ENCODE data around the gene TMEM30A.

The TMEM30A gene

DNA sequence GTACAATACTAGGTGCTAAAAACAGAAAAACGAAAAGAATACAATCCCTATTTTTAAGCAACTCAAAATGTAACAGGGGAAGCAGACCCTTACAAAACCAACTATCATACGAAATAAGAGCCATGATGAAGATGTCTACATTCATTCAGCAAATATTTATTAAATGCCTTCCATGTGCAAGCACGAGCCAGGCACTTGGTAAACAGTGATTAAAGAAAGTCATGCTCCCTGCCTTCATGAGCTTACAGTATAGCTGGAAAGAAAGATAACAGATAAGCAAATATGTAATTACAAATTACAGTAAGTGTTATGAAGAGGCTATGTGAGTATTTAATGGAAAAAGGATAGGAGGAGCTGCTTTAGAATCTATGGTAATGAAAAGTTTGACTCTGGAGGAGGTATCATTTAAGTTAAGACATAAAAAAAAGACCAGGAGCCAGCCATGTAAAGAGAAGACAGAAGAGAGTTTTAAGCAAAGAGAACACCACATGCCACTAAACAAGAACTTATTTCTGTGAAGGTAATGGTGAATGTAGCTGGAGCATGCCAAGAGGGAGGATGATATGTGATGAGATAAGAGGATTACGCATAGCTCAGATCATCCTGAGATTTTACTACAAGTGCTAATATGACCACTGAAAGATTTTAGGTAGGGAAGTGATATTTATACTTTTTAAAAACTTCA is 21.7 kb downstream of the TMEM30A start:
- DNase-seq (ENCODE audit: low spot score), result no peak

DNA sequence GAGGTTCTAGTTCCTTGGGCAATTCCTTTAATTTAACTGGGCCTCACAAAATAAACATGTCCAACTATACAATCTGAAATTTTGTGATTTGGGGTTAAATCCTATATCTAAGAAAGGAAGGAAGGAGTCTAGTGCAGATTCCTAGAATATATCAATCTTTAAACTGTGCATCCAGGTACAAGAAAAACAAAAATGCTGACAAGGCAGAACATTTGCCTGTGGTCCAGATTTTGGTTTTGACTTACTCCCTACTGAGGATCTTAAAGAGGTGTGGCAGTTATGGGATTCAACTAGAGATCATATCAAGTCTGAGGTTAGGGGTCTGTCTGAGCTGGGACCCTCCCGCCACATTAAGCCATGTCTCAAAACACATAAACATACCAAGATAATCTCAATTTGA is 23.3 kb downstream of the TMEM30A start:
- DNase-seq (ENCODE audit: low spot score), result no peak

- DNase-seq (ENCODE audit: low spot score), result no peak
These were observed 27.1 kb downstream of the TMEM30A start for GRCh38 chr6:75257343-75258087.

DNA sequence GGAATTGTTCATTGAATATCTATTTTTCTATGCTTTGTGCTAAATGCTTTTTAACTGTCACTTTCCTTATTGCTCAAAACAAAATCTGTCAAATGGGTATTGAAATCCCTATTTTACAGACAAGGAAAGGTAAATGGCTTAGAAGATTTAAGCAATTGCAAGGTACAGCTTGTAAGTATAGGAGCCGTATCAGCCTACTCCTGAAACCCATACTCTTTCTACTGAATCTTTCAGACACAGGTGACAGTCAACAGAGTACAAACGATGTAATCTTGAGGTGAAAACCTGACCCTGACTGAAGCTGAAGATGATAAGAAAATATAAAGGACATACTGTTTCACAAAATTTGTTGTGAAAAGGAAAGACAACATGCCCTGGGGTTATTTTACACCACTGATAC is 34.0 kb downstream of the TMEM30A start:
- no peak for DNase-seq (ENCODE audit: low spot score)

- DNase-seq (ENCODE audit: low spot score), result no peak
These were observed 34.8 kb downstream of the TMEM30A start for GRCh38 chr6:75249837-75250236.

GRCh38 chr6:75246386-75246785 is 38.2 kb downstream of the TMEM30A start:
- DNase-seq (ENCODE audit: low spot score), result no peak

DNA sequence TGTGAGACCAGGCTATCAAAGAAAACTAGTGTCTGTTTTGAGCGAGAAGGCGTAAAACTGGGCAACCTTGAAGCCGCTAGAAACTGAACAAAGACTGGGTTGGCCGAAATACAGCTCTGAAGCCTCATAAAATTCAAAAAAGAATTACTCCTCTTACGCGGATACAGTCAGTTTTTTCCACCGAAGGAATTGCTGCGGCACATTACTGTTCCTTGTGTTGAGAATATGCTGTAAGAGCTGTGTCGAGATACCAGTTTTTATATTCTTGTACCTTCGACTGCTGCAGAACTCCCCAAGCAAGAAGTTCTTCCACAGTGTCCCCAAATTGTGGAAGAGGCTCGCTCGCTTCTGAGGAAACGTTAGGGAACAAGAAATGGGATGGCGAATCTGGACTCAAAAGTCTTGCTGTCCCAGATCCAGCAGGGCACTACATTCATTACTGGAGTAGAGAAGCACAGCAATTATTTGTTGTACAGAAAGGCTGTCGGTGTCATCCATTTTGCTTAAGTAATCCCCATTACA is 40.5 kb downstream of the TMEM30A start:
- DNase-seq (ENCODE audit: low spot score), result peak; percentile 18

- peak; percentile 95 for DNase-seq (ENCODE audit: low spot score)
These were observed 41.1 kb downstream of the TMEM30A start, which contains the start of gene COX7A2 for GRCh38 chr6:75243333-75244062. TSS of gene COX7A2 (minus strand) at chr6:75243801. CDS start at chr6:75243734, 67 bp downstream.

GRCh38 chr6:75236630-75237029 is 48.0 kb downstream of the TMEM30A start:
- DNase-seq (ENCODE audit: low spot score), result no peak

GRCh38 chr6:75235271-75235670 is 49.3 kb downstream of the TMEM30A start:
- no peak for DNase-seq (ENCODE audit: low spot score)

GRCh38 chr6:75234126-75234865 is 50.3 kb downstream of the TMEM30A start:
- no peak for DNase-seq (ENCODE audit: low spot score)

- no peak for DNase-seq (ENCODE audit: low spot score)
These were observed 51.4 kb downstream of the TMEM30A start for GRCh38 chr6:75233092-75233615.

- DNase-seq (ENCODE audit: low spot score), result peak; percentile 50
These were observed 53.9 kb downstream of the TMEM30A start for GRCh38 chr6:75230484-75231325.

DNA sequence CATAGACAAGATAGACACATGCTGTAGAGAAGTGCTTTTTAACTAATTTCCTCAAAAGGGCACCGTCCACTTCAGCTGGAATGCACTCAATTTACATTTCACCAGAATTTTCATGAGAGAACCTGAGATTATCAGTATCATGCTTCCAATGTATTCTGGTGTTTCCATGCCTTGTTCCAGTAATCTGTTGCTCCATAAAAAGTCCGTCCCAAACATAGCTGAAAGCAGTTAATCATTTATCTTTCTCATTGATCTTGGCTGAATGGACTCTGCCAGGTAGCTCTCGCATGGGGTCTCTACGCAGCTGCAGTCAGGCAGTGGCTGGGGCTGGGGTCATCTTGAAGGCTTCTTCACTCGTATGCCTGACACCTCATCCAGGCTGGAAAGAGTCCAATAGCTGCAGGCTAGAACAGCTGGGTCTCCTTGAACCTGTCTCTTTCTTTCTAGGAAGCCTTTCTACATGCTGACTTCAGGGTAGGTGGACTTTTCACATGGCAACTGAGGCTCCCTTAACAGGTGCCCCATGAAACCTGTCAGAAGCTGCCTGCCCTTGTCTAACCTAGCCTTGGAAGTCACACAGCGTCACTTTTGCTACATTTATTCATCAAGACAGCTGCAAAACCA is 60.2 kb downstream of the TMEM30A start:
- DNase-seq (ENCODE audit: low spot score), result no peak

- no peak for DNase-seq (ENCODE audit: low spot score)
These were observed 61.2 kb downstream of the TMEM30A start for GRCh38 chr6:75223428-75223827.

DNA sequence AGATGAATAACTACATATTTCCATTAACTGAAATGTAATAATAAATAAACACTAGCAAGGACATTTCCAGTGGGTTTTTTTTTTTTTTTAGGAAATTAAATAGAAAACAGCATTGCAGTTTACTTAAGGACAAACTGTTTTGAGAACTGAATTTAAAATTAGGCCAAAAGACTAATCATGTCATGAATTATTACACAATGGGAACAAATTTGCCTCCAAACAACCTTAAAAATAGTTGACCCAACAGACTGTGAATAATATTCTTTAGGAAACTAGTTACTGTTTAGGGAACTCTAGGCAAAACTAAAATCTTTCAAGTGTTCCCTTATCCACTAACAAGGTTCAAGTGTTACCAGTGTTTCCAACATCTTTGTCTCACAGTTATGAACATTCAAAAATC is 62.3 kb downstream of the TMEM30A start:
- DNase-seq (ENCODE audit: low spot score), result no peak

GRCh38 chr6:75221116-75221515 is 63.5 kb downstream of the TMEM30A start:
- DNase-seq (ENCODE audit: low spot score), result no peak

DNA sequence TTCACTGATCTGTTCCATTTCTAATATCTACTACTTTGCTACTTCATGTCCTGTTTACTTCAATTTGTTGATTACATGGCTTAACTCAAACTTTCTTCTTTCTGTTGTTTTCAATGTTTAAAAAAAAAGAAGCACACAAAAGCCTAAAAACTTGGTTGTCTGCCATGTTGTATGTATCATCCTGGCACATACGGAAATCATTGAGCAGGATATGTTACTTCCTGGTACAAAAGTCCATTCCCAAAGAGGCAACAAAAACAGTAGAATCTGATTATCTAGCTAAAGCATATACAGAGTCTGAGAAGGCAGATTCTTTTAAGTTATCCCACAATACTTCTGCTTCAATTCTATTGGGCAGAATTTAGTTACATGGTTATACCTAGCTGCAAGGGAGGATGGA is 64.2 kb downstream of the TMEM30A start:
- DNase-seq (ENCODE audit: low spot score), result peak; percentile 25

- no peak for DNase-seq (ENCODE audit: low spot score)
These were observed 65.3 kb downstream of the TMEM30A start for GRCh38 chr6:75219263-75219662.

DNA sequence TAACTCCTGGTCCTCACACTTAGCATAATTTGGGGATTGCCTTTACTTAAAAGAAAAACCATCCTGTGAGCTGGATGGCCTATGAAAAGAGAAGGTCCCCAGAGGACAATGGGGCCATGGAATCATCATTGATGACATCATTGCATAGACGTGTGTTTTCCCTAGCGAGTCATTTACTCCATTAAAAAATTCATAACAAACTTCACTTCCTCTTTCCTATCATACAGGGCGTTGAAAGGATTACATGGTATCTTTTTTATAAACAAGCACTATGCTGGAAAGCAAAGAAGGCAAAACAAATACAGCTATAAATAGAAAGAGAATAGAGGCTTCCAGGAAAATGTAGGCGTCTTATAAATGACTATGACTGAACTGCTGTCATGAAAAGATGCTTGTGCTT is 67.4 kb downstream of the TMEM30A start:
- DNase-seq (ENCODE audit: low spot score), result no peak
